Epithelial cell of proximal tubule (primary cell): Measurements from ENCODE around the gene RRP8. TPM values are rescaled to one million over a fixed set of nuclear protein-coding genes. Genes with fewer than 3 reads are reported as not detected.

Experiments
- DNase-seq: peaks from one replicate; pipeline ENCODE4 v3.0.0-alpha.2; 2011; ENCODE audit warnings: low read depth
- H3K4me3 ChIP-seq: 2 replicates; pipeline ENCODE4 v1.5.1; 2011; ENCODE audit warnings: low read depth, mild to moderate bottlenecking, low read length
- CTCF ChIP-seq: conservative IDR thresholded peaks from 2 replicates; pipeline ENCODE4 v1.5.1; 2012; ENCODE audit warnings: low read depth, mild to moderate bottlenecking, low read length
- total RNA-seq: library from RNA; depleted of rRNA; stranded (reverse); fragments of >200 nt; gene quantifications from 2 replicates; pipeline ENCODE4 v1.2.3, GENCODE V29; 2015

Gene RRP8
- total RNA-seq, 1 donor from 2014 or later, result 6.7 TPM

- no peak for DNase-seq
- H3K4me3 ChIP-seq, result no peak overlapping the region
- no peak for TF ChIP-seq CTCF
Measured at GRCh38 chr11:6646918-6647679, 43.7 kb upstream of the RRP8 start.

GRCh38 chr11:6646576-6646917, 43.1 kb upstream of the RRP8 start:
- TF ChIP-seq CTCF, result no peak
- H3K4me3 ChIP-seq, result no peak overlapping the region
- no peak for DNase-seq

DNA sequence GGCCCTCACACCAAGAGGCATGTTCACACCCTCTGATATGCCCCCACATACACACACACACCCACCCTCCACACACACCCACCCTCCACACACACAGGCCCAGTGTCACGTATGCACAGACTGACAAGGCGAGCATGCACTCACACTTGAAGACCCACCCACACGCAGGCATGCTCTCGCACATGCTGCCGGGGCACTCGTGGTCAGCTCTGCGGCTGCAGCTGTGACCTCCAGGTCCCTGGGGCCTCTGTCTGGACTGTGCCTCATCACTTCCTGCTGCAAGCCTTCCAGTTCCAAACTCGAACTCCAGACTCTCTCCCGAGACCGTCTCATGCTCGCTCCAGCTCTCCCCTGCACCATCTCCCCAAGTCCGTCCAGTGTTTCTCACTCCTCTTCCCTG, 42.7 kb upstream of the RRP8 start:
- TF ChIP-seq CTCF, result no peak
- no peak for DNase-seq
- no peak overlapping the region for H3K4me3 ChIP-seq

- no peak overlapping the region for H3K4me3 ChIP-seq
- DNase-seq, result no peak
- no peak for TF ChIP-seq CTCF
Measured at GRCh38 chr11:6642957-6643356, 39.5 kb upstream of the RRP8 start.

DNA sequence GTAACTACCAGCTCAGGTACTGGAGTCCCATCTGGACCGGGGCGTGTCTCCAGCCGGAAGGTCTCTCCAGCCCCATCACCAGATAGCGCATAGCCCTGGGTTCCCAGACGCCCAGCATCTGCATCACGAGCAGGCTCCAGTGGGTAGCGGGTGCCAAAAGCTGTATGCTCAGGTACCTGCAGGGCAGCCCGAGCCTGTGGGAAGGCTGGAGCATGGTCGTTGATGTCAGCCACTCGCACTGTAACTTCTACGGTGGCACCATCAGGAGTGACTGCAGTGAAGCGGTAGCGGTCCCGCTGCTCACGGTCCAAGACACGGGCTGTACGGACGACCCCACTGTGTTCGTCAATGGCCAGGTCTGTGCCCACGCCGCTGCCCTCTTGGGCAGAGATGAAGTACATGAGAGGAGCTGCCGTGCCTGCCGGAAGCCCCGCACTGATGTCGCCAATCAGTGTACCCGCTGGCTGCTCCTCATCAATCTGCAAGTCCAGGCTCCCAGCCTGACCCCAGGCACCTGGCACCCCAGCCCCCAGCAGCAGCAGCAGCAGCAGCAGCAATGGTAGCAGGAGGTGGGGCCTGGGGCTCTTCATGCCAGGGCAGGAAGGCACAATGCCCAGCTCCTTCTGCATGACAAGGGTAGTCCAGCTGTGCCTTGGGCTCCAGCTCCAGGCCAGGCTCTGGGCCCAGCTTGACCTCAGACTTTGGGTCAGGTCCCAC, 37.7 kb upstream of the RRP8 start:
- no peak overlapping the region for H3K4me3 ChIP-seq
- TF ChIP-seq CTCF, result no peak
- no peak for DNase-seq

DNA sequence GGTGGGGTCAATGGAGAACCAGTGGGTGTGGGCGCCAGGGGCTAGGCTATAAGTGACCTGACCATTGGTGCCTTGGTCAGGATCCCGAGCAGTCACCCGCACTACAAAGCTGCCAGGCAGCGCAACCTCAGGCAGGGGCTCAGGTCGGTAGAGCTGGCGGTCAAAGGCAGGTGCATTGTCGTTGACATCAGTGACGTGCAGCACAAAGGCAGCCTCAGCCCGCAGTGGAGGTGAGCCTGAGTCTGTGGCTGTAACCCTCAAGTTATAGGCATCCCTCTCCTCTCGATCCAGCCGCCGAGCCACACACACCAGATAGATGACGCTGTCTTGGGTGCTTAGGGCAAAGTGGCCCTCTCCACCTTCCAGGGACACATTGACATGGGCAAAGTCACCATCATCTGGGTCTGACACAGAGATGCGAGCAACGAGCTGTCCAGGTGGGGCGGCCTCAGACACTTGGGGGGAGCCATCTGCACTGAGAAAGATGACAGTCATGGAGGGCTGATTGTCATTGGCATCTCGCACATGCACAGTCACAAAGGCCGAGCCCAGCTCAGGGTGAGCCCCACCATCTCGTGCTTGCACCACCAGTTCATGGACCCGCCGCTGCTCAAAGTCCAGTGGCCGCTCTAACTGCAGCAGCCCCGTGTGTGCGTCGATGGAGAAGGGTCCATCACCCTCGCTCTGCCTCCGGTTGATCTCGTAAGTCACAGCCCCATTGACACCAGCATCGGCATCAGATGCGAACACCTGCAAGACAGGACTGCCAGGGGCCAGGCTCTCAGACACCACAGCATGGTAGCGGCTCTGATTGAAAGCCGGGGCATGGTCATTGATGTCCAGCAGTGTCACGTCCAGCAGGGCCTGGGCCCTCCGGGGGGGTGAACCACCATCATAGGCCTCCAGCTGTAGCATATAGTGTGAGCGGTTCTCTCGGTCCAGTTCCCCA, 36.9 kb upstream of the RRP8 start:
- TF ChIP-seq CTCF, result no peak
- DNase-seq, result no peak
- no peak overlapping the region for H3K4me3 ChIP-seq
